NCI-H128 (cell line): ENCODE data around the gene RAB3A.

Experiments used
- DNase-seq: peaks from one replicate; lab custom pipeline; 2025; ENCODE audit not compliant: unreplicated experiment; lab: John Stamatoyannopoulos, UW

RAB3A gene

DNA sequence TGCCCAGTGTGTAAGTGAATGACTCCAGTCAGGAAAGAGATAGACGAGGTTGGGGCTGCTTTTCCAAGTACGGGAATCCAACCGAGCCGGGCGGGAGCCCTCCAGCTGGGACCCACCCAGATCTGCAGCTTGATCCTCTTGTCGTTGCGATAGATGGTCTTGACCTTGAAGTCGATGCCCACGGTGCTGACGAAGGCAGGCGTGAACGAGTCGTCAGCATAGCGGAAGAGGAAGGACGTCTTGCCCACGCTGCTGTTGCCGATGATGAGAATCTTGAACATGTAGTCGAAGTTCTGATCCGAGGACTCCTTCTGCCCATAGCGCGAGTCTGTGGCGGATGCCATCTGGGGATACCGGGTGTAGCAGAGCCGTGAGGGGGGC is 1.5 kb downstream of the RAB3A start:
- no peak for DNase-seq

DNA sequence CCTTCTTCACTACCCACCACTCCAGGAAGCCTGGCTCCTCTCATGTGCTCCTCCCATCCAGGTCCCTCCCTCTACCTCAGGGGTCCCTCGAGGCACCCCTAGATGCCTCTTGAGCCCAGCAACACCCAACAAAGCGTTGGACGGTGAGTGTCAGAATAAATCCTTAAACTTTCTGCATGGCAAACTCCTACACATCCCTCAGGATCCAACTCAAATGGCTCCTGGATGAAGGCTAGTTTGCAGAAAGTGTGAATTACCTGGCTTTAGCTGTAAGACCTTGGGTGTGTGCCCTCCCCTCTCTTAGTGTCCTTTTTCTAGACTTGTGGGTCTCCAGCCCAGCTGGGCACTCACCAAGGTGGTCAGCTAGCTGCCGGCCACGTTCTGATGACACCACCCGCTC is 5.5 kb downstream of the RAB3A start:
- DNase-seq = no peak

DNA sequence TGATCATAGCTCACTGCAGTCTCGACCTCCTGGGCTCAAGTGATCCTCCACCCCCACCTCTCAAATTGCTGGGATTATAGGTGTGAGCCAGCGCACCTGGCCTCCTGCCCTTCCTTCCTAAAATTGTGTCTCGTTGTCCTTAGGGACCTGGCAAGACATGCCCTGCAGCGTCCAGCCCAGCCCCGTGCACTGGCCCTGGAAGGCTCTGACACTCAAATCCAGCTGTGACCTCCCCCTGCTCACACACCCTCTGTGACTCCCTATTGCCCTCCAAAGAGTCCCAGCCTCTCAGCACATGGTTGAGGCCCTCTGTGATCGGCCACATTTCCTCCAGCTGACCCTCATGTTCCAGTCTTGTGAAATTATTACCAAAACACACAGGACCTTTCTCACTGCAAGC is 5.9 kb downstream of the RAB3A start:
- DNase-seq = no peak

DNA sequence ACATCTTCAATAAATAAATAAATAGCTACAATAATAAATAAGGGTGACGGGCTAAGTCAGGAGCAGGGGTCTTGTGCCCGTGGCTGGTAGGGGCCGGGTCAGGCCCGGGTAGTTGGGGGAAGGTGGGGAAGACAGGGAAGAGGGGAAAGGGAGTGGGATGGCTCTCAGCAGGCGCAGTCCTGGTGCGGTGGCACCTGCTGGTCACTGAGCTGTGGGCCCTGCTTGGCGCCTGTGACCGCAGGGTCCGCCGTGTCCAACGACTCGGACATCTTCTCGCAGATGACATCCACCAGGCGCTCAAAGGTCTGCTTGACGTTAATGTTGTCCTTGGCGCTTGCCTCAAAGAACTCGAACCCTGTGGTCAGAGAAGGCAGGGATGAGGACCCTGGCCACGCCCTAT is 6.5 kb downstream of the RAB3A start:
- DNase-seq = no peak

DNA sequence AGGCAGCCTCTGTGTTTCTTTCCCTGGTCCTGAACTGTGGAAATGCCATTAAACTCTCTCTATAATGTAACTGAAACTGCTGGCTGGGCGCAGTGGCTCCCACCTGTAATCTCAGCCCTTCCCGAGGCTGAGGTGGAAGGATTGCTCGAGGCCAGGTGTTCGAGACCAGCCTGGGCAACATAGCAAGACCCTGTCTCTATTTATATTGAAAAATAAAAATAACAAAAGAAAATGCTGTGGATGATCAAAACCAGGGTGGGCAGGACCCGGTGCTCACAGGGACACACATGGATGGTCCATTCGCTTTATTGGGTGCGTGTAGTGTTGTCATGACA is 7.4 kb downstream of the RAB3A start:
- no peak for DNase-seq

DNA sequence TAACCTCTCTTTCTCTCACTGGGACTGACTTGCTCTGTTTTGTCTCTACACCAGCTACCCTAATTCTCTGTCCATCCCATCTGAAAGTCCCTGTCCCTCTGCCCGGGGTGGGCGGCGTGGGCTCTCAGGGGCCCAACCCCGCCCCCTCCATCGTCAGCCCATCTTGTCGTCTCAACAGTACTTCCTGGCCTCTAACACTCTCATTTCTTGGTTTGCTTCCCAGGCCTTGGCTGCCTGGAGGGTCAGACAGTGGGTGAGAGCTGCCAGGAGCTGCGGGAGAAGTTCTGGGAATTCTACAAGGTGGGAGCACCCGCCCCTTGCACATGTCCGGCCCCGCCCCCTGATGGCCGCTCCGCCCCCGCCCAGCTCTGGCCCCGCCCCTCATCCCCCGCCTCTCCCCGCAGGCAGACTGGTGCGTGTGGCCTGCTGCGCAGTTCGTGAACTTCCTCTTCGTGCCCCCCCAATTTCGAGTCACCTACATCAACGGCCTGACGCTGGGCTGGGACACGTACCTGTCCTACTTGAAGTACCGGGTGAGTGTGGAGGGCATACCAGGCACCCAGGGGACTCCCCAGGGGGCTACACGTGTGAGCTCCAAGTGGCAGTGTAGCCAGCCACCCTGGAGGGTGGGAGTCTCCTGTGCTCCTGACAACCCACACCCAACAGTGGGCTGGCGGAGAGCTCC is 9.1 kb downstream of the RAB3A start:
- no peak for DNase-seq

DNA sequence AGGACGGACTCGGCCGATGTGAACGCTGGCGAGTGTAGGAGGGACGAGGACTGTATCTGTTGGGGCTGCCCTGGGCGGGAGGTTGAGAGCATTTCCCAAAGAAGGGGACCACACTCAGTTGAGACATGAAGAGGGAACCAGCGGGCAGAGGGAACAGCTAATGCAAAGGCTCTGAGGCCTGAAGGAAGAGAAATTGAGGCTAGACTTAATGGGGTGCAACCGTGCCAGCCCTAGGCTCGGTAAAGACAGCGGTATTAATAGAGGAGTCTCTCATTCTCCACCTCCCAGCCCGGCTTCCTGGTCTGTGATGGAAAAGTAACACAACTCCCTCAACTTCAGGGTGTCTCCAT is 9.7 kb downstream of the RAB3A start:
- DNase-seq = no peak

DNA sequence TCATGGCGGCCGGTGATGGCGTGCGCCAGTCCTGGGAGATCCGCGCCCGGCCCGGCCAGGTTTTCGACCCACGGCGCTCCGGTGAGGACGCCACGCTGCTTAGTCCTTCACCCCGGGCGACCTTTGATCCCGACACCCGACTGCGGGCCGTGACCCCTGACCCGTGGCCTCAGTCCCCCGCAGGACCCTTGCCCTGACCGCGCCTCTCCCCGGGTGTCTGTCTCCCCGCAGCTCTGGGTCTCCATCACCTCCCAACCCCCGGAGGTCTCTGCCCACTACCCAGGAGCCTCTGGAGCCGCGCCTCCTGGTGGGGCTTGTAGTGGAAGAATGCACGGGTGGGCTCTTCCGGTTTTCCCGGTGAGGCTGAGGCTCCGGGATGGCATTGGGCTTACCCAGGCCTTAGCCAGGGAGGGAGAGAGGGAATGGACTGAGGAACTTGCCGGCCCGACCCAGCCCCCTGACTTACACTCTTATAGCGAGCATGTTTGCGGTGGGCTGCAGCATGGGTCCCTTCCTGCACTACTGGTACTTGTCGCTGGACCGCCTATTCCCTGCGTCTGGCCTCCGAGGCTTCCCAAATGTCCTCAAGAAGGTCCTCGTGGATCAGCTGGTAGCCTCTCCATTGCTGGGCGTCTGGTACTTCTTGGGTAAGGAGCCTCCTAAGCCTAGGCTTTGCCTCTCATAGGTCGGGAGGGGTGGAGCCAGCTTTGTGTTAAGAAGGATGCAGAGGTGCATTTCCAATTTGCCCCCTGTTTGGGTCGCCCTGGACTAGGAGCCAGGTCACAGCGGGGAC is 10.3 kb downstream of the RAB3A start:
- DNase-seq = no peak

DNA sequence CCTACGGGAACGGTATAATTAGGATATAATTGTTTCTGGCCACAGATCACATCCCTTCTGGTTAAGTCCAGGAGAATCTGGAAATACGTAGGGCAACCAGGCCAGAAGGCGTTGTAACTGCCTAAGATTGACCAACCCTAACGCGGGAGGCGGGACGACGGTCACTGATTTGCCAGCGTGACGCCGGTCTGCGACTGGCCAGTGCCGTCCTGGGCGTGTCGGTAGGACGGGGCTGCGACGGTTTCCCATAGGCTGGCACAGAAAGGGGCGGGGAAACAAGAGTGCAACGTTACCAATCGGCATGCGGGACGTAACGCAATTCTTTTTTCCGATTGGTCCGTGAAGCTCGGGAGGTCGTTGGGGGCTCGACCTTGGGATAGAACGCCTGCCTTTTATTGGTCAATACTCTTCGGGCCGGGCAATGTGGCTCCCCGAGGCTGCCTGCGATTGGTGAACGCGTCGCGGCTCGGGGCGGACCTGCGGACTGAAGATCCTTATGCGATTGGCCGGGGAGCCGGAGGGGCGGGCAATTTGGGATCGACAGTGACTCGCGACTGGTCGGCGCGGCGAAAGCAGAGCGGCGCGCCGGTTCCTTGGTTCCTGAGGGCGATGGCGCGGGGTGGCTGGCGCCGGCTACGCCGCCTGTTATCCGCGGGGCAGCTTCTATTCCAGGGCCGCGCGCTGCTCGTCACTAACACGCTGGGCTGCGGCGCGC is 11.0 kb downstream of the RAB3A start, which contains the start of gene MPV17L2:
Gene MPV17L2 (plus strand): TSS at position 546 of the 715 bp plus-strand sequence. CDS start 64 bp downstream, at position 610.
- DNase-seq = peak; percentile 99

DNA sequence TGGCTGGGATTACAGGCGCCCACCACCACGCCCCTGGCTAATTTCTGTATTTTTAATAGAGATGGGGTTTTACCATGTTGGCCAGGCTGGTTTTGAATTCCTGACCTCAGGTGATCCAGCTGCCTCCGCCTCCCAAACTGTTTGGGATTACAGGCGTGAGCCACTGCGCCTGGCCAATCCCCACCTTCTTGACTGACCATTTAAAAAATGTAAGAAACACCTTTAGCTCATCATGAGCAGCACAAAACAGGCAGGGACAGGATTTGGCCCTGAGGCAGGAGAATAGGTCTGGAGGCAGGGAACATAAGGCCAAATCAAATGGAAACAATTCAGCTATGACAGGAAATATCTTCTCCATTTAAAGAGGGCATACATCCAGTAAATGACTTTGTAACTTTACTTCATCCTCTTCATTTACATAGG is 12.2 kb downstream of the RAB3A start:
- no peak for DNase-seq

DNA sequence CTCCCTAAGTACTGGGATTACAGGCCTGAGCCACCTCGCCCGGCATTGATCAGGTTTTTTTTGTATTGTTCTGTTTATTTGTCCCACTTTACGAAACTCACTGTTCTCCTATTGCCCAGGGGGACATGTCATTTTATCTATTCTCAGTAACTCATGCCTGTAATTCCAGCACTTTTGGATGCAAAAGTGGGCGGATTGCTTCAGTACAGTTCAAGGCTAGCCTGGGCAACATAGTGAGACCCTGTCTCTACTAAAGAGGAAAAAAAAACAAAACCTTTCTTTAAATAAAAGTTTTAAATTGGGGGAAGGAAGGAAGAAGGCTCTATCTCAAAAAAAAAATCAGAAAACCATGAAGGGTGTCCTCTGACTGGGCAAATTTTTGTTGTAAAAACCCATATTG is 13.6 kb downstream of the RAB3A start:
- no peak for DNase-seq

DNA sequence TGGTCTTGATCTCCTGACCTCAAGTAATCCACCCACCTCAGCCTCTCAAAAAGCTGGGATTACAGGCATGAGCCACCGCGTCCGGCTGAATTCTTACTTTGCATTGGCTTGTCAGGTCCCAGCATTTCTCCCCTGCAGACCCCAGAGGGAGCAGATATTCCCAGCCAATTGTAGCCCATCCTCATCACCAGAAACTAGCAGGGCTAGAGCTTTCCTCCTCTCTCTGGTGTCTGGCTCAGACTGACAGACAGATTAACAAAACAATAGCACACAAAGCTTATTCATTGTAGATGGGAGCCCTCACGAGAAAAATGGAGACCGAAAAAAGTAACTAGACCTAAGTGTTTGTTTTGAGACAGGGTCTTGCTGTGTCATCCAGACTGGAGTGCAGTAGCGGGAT is 18.3 kb downstream of the RAB3A start:
- no peak for DNase-seq

DNA sequence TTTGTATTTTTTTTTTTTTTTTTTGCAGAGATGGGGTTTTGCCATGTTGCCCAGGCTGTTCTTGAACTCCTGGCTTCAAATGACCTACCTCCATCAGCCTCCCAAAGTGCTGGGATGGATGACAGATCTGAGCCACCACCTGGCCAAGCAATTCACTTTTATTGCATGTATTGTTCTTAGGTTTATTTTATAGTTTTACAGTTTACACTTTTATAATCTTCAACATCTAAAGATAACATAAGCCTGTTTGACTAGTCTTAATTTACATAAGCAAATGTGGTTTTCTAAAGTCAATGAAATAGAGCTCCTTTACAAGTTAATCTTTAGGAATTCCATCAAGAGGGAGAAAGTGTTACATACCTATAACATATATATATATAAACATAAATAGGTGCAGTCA is 20.3 kb downstream of the RAB3A start:
- DNase-seq = no peak

DNA sequence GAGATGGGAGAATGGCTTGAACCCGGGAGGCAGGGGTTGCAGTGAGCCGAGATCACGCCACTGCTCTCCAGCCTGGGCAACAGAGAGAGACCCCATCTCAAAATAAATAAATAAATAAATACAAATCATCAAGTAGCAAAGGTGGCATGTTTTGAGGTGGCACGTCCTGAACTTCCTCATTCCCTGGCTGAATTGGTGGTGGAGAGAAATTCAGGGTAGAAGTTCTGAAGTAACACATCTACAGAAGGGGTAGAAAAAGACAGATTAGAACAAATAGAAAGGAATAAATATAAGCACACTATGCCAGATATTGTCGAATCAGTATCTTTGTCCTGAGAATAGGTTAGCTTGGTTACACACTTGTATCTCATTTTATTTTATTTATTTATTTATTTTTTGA is 23.9 kb downstream of the RAB3A start:
- DNase-seq = no peak

DNA sequence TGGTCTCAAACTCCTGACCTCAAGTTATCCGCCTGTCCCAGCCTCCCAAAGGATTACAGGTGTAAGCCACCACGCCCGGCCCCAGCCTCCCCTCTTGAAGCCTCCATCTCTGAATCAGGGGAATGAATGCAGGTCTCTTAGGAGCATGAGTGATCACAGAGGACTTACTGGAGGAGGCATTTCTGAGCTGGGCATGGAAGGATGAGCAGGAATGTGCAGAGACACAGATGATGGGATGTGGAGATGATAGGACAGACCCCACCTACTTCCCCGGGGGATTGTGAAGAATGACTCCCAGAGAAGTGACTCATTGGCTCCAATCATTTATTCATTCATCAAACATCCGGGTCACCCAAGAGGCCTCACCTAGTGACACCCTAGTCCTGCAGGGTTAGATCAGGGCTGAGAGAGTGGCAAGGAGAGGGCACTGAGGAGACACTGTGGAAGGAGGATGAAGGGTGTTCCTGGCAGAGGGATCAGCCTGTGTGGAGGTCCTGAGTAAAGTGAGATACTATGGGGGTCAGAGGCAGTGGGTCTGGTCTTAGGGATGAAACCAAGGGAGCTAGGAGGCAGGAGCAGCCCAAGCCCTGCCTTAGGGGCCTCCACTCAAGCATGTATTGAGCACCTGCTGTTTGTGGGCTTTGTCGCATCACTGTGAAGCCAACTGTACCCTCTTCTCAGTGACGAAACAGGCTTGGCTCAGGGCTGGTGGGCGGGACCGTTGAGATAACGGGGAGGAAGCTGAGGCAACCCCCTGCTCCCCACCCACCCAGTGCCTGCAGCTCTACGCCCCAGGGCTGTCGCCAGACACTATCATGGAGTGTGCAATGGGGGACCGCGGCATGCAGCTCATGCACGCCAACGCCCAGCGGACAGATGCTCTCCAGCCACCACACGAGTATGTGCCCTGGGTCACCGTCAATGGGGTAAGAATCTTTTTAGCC is 27.2 kb downstream of the RAB3A start:
- DNase-seq = no peak

DNA sequence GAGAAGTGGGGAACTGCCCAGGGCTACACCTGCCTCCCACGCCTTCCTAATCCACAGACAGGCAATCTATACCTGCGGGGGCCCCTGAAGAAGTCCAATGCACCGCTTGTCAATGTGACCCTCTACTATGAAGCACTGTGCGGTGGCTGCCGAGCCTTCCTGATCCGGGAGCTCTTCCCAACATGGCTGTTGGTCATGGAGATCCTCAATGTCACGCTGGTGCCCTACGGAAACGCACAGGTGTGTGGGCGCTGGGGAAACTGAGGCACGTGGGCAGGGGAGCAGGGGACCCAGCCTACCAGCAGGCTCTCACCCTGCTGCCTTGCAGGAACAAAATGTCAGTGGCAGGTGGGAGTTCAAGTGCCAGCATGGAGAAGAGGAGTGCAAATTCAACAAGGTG is 28.9 kb downstream of the RAB3A start:
- no peak for DNase-seq

DNA sequence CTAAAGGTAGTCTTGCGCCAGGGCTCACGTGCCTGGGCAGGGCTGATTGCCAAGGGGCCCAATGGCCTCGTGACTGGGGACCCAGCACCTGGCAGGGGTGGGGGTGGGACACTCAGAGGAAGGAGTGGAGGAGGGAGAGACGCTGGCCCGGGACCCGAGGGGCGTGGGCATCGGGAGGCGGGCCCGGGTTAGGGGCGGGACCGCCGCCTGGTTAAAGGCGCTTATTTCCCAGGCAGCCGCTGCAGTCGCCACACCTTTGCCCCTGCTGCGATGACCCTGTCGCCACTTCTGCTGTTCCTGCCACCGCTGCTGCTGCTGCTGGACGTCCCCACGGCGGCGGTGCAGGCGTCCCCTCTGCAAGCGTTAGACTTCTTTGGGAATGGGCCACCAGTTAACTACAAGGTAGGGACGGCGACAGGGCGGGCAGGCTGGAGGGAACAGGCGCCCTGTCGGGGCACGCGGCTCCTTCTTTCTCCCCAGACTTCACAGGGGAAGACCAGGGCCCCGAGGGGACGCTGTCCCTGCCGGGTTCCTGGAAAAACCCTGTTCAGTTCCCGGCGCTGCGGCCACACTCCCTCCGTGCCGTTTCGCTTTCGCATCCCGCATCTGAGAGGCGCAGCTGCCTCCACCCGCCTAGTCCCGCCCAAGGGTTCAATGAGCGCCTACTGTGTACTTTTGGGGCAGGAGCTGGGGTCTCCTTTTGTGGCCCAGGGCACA is 30.1 kb downstream of the RAB3A start, which contains the start of gene IFI30:
Gene IFI30 (plus strand): TSS at position 242 of the 717 bp plus-strand sequence. CDS start 29 bp downstream, at position 271.
- peak; percentile 56 for DNase-seq

DNA sequence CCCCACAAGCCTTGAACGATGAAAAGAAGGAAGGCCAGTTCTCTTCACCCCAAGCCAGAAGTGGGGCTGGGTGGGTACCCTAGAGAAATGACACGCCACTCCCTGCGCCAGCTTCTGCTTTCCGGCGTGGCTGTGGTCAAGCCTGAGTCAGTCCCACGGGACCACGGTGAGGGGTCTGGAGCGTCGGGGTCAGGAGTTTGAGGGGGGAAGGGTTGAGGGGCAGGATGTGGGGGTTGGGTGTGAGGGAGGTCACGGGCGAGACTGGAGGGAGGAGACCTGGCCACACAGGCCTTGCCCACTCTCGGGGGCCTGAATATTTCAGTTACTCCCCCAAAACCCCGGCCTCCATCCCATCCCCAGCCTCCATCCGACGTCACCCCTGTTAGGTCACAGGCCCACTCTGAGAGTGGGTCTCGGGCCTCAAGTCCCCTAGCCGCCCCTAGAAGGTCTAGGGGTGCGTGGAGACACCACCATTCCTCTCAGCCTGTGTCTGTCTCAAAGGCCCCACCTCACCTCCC is 30.7 kb downstream of the RAB3A start:
- no peak for DNase-seq

DNA sequence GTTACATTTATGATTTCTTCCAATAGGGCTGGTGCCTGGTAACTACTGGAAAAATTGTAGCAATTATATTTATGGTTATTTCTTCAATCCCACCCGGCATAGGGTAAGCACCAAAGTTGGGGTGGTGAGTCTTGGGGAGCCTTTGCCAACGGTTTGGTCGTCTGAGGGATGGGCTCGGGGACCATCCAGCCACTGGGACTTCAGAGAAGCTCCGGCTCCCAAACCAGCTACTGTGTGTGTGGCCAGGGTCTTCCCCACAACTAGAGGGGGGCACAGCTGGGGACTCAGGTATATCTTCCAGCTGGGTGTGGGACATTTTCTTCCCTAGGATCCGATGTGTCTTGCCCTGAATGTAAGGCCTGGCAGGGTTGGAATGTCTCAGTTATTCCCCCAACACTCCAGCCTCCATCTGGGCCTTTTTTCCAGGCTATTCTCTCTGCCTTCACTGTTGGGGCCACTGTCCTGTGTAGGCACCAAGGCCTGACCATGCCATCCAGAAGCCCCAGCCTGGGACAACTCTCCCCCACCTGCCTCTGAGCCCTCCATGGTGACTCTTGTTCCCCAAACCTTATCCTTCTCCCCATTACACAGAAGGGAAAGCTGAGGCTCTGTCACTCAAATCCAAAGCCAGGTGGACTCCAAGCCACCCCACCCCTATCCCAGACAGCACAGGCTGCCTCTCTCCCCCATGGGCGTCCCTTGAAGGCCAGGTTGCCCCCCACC is 31.4 kb downstream of the RAB3A start:
- no peak for DNase-seq
